ENCODE data around the gene TICRR.

The TICRR gene

DNA sequence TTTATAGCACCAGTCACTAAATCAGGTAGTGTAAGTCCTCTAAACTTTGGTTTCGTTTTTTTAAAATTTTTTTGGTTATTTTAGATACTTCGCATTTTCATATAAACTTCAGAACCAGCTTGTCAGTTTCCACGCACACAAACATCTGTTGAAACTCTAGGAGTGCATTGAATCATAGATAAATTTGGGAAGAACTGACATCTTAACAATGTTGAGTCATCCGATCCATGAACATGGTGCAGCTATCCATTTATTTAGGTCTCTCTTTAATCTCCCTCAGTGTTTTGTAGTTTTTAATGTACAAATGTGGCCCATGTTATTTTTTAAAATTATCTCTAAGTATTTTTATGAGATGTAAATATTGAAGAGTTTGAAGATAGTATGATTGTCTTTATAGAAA, 17.7 kb downstream of the TICRR start:
- TF ChIP-seq USF1 (IDR thresholded peaks at IDR 0.05) (no peak), FOXM1 (IDR thresholded peaks at IDR 0.05; ENCODE audit: borderline replicate concordance, low read depth) (no peak), NFIC (IDR thresholded peaks at IDR 0.05) (no peak)

DNA sequence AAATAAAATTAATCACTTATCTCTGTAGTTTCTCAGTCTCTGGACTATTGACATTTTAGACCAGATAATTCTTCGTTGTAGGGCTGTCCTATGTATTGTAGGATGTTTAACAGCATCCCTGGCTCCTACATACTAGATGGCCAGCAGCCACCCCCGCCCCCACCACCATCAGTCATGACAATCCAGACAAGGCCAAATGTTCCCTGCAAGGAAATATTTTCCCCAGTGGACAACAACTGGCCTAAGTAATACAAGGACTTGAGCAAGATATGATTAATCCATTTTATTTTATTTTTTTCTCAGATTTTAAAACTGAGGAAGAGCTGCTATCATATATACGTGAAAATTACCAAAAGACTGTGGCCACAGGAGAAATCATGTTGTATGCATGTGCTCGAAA, 23.8 kb downstream of the TICRR start:
- TF ChIP-seq CREB1 (IDR thresholded peaks at IDR 0.05; ENCODE audit: low read depth) (no peak), TCF12 (IDR thresholded peaks at IDR 0.05; ENCODE audit: low read depth) (no peak), RAD21 (IDR thresholded peaks at IDR 0.05; ENCODE audit: low read depth) (no peak), NFIC (IDR thresholded peaks at IDR 0.05) (no peak), YY1 (IDR thresholded peaks at IDR 0.05; ENCODE audit: low read depth) (no peak), EP300 (IDR thresholded peaks at IDR 0.05; ENCODE audit: borderline replicate concordance) (no peak), MAX (IDR thresholded peaks at IDR 0.05) (no peak), TAF1 (IDR thresholded peaks at IDR 0.05; ENCODE audit: low read depth) (no peak)

GRCh38 chr15:89611317-89611716, 36.0 kb downstream of the TICRR start:
- TF ChIP-seq TCF12 (IDR thresholded peaks at IDR 0.05; ENCODE audit: low read depth), result no peak
- no peak for TF ChIP-seq REST (IDR thresholded peaks at IDR 0.05; ENCODE audit: low read depth)
- TF ChIP-seq YY1 (IDR thresholded peaks at IDR 0.05; ENCODE audit: low read depth), result no peak
- no peak for TF ChIP-seq EGR1 (IDR thresholded peaks at IDR 0.05)
- no peak for TF ChIP-seq RAD21 (IDR thresholded peaks at IDR 0.05; ENCODE audit: low read depth)
- no peak for TF ChIP-seq TEAD4 (IDR thresholded peaks at IDR 0.05)
- TF ChIP-seq CEBPB (IDR thresholded peaks at IDR 0.05), result no peak

DNA sequence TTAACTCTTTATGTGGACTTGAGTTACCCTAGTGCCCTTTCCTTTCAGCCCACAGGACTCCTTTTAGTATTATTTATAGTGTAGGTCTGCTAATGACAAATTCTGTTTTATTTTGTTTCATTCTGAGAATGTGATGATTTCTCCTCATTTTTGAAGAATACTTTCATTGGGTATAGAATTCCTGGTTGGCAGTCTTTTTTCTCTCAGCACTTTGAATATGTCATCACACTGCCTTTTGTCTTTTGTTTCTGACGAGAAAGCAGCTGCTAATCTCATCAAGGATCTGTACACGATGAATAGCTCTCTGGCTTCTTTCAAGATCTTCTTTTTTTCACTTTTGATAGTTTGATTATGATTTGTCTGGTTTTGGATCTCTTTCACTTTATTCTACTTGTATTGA, 37.8 kb downstream of the TICRR start:
- TF ChIP-seq EP300 (IDR thresholded peaks at IDR 0.05; ENCODE audit: borderline replicate concordance), result no peak
- no peak for TF ChIP-seq USF1 (IDR thresholded peaks at IDR 0.05)
- TF ChIP-seq MAX (IDR thresholded peaks at IDR 0.05), result no peak
- no peak for TF ChIP-seq REST (IDR thresholded peaks at IDR 0.05; ENCODE audit: low read depth)
- TF ChIP-seq CEBPB (IDR thresholded peaks at IDR 0.05), result no peak
- TF ChIP-seq NFIC (IDR thresholded peaks at IDR 0.05), result no peak
- no peak for TF ChIP-seq EGR1 (IDR thresholded peaks at IDR 0.05)
- no peak for TF ChIP-seq YY1 (IDR thresholded peaks at IDR 0.05; ENCODE audit: low read depth)
- no peak for TF ChIP-seq CREB1 (IDR thresholded peaks at IDR 0.05; ENCODE audit: low read depth)
- no peak for TF ChIP-seq TCF12 (IDR thresholded peaks at IDR 0.05; ENCODE audit: low read depth)
- no peak for TF ChIP-seq FOXM1 (IDR thresholded peaks at IDR 0.05; ENCODE audit: borderline replicate concordance, low read depth)
- no peak for TF ChIP-seq TAF1 (IDR thresholded peaks at IDR 0.05; ENCODE audit: low read depth)
- no peak for TF ChIP-seq RAD21 (IDR thresholded peaks at IDR 0.05; ENCODE audit: low read depth)
- TF ChIP-seq TEAD4 (IDR thresholded peaks at IDR 0.05), result no peak
- TF ChIP-seq ZBTB7A (IDR thresholded peaks at IDR 0.05; ENCODE audit: low read depth), result no peak

GRCh38 chr15:89614164-89614563, 38.9 kb downstream of the TICRR start:
- TF ChIP-seq ZBTB7A (IDR thresholded peaks at IDR 0.05; ENCODE audit: low read depth) (no peak), REST (IDR thresholded peaks at IDR 0.05; ENCODE audit: low read depth) (no peak), RAD21 (IDR thresholded peaks at IDR 0.05; ENCODE audit: low read depth) (no peak), YY1 (IDR thresholded peaks at IDR 0.05; ENCODE audit: low read depth) (no peak), NFIC (IDR thresholded peaks at IDR 0.05) (no peak), CREB1 (IDR thresholded peaks at IDR 0.05; ENCODE audit: low read depth) (no peak), CEBPB (IDR thresholded peaks at IDR 0.05) (no peak), USF1 (IDR thresholded peaks at IDR 0.05) (no peak), EP300 (IDR thresholded peaks at IDR 0.05; ENCODE audit: borderline replicate concordance) (no peak)
